ENCODE results near the gene MMP25.

DNA sequence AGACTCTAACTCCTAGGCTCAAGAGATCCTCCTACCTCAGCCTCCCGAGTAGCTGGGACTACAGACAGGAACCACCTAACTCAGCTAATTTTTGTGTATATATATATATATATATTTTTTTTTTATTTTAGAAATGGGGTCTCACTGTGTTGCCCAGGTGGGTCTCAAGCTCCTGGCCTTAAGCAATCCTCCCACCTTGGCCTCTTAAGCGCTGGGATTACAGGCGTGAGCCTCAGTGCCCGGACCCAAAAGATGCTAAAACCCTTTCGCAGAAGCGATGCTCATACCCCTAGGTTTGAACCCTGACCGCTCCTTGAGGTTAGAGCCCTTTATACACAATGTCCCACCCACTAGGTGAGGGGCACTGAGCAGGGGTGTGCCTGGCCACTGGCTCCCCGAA is 35.9 kb upstream of the MMP25 start:
- TF ChIP-seq, protein P1, sequence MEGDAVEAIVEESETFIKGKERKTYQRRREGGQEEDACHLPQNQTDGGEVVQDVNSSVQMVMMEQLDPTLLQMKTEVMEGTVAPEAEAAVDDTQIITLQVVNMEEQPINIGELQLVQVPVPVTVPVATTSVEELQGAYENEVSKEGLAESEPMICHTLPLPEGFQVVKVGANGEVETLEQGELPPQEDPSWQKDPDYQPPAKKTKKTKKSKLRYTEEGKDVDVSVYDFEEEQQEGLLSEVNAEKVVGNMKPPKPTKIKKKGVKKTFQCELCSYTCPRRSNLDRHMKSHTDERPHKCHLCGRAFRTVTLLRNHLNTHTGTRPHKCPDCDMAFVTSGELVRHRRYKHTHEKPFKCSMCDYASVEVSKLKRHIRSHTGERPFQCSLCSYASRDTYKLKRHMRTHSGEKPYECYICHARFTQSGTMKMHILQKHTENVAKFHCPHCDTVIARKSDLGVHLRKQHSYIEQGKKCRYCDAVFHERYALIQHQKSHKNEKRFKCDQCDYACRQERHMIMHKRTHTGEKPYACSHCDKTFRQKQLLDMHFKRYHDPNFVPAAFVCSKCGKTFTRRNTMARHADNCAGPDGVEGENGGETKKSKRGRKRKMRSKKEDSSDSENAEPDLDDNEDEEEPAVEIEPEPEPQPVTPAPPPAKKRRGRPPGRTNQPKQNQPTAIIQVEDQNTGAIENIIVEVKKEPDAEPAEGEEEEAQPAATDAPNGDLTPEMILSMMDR (IDR thresholded peaks at IDR 0.05): no peak
- TF ChIP-seq POLR2A (IDR thresholded peaks at IDR 0.05) (no peak), EP300 (IDR thresholded peaks at IDR 0.05) (no peak)
